AG08396 (cell line): ENCODE results near the gene NFIB.
A peak's percentile ranks its signal among the peaks of the same experiment; 100 is the strongest.

Source experiments
- DNase-seq: peaks from one replicate; pipeline ENCODE4 v3.0.0; 2012; ENCODE audit warnings: low spot score, mixed read lengths

NFIB gene

GRCh38 chr9:14278291-14278721 lies 35.6 kb downstream of the NFIB start:
- peak; percentile 14 for DNase-seq

DNA sequence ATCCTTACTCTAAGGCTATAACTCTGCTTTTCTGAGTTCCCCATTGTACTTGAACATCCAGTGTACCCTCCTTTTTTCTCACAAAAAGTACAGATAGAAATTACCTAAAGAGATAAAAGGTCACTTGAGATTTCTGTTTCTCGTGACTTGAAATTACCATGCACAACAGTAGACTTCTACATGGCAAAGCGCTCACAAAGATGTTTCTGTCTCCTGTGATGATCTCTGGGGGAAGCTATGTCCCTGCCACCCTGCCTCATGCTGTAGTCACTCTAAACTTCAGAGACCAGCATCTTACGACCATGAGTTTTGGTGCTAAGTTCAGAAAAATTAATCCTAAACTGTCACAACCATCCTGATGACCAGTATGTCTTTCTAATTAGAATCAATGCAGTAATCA lies 36.2 kb downstream of the NFIB start:
- DNase-seq = no peak

DNA sequence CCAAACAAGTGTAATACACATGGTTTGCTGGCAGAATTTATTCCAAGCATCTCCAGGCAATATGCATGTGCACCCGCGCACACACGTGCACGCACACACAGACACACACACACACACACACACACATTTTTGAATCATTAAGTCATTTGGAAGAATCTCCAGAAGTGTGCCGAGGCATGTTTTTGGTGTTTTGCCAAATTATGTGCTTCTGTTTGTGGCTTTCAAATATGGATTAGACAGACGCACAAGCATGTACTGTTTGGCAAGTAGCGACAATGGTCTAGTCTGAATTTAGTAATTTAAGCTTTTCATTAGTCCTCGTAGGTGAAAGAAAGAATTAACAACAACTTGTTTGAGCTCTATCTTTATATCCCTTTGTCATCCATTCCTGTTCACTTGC lies 36.7 kb downstream of the NFIB start:
- no peak for DNase-seq

- no peak for DNase-seq
Observed at GRCh38 chr9:14275331-14275730, 38.6 kb downstream of the NFIB start.

DNA sequence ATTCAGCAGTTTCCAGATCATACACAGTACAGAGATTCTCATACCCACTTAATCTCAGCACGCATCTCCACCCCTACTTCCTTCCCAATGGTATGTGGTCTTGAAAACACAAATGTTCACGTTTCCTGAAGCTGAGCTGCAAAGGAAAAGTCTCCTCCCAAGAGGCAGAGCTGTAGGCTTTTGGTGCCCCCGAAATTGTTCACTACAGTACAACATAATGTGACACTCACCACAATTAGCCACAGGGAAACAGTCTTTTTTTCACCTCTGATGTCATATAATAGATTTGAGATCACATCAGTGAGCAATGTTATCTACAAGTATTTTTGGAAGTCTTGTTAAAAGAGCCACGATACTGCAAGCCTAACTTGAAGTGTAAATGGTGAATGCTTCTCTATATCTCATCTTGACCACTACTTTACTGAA lies 40.2 kb downstream of the NFIB start:
- DNase-seq = no peak

DNA sequence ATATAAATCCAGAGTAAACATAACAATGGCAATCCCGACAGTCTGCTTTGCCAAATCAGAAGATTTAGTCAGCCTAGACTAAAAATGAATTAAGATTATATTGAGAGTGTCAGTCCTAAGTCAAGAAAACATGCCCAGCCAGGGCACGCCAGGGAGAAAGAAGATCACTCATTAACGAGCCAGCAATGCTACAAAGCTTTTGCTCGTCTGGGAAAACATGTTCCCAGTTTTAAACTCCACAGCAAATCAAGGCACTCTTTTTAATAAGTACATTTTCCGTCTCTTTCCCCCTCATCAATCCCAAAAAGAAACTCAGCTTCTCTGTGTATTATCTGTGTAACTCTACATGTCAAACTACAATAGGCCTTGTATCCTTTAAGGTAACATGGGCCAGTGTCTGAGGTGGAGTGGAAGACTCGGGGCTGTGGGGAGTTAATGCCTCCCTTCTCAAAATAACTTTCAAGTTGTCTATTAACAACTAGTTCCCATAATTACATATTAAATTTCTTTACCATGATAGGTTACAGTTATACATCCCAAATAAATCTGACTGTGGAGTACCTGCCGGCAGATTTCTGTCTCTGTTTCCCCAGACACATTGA lies 40.9 kb downstream of the NFIB start:
- DNase-seq = no peak

DNA sequence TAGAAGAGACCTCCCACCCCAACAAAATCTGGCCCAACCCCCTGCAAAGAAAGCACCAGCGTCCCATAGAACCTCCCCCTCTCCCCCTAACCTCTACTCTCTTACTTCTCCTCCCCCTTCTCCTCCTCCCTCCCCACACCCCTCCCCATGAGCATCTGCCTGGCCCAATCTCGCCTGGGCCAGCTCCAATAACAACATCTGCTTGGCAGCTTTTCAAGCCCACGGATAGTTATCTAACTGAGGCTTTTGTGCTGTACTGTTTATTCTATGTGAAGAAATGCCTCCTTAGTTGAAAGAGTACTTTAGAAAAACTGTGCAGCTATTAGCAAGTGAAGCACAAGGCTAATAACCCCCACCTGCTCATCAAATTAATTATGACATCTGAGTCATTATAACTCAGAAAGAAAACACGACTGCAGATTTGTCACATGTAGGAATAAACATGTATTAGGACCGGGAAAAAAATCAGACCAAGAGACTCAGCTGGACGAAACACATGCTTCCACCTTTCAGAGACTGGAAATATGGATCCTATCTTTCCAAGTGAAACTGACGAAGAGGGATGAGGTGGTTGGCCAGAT lies 42.8 kb downstream of the NFIB start:
- no peak for DNase-seq

- DNase-seq = no peak
Observed at GRCh38 chr9:14270358-14271092, 43.4 kb downstream of the NFIB start.

DNA sequence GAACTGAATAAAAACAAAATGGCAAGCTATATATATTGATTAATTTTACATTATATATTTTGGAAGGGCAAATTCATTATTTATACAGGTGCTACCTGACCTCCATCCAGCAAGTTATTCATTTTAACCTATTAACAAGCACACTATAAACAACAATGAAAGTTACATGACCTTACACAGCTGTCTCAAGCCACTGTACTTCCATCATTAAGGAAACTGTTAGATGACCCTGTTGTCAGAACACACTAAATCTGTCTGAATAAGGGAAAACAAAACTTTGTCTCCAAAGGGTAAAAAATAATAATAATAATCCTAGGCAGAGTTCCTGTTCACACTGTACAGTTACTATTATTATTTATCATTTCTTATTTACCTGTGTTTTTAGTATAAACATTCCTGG lies 44.0 kb downstream of the NFIB start:
- DNase-seq = no peak

- DNase-seq = no peak
Observed at GRCh38 chr9:14263707-14264483, 50.0 kb downstream of the NFIB start.

DNA sequence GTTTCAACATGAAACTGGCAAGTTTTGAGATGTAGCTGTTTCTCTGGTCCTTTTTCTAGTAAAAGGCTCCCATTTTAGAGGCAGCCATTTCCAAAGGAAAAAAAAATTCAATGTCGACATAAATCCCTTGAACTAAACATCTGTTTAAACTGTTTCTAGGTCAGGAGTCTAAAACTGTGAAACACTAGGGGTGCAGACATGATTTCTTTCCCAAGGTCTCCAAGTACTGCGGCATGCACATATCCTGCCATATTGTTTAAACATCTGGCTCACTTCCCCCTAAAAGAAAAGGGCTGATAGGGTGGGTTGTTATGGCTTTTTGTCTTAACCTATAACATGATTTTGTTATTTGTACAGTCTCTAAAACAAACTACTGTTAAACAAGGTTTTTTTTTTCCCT lies 51.1 kb downstream of the NFIB start:
- DNase-seq = no peak

DNA sequence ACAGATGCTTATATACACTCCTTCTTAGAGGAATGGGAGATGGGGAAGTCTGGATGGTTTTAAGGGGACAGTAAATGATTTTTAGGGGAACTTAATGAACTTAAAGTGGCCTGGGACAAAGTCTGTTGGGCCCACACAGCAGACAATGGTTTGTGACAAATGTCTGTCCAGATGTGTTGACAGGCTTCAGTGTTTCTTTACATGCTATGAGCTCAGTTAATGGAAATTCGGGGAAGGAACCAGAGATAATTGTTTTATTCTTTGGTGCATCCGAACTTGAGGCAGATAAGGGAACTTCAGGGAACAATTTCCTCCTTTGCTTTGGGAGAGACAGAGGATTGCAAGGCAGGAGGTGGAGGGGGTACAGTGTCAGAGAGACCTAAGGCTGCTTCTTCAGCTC lies 52.3 kb downstream of the NFIB start:
- no peak for DNase-seq

DNA sequence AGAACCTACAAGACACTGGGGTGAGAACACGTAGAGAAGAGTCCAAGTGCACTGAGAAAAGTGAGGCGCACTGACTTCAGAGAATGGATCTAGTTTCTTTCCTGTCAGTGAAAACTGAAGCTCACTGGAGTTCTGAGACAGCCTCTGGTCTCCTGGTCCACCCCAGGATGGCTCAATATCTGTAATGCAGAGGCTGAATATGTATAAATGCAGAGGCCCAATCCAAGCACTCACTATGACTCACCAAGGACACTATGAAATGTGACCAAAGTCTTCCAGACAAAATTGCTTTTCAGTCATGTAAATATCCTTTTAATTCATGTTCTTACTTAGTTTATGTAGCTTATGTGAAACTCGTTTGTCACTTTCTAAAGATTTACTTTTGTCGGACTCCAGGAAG lies 53.8 kb downstream of the NFIB start:
- no peak for DNase-seq

DNA sequence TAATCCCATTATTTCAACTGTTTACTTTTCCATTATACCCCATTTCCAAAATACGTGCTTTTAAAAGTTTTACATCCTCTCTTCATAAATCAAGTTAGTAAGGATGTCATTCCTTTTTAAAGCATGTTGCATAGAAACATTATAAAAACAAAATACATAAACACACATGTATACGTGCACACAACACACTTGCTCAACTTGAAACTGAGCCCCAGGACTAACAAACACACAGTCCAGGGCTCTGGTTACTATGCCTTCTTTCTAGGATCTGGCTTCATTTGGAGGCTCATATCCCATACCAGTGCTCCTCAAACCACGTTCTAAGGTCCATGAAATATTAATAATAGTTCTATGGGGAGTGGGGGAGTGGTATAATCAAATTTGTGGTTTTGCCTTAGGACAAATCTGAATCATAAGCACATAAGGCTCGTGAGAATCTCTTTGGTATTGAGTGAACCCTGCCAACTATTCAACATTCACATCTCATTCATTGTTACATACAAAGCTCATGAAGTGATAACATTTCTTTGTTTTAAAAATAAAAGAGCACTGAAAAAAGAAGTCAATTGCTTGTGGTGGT lies 55.2 kb downstream of the NFIB start:
- DNase-seq = no peak

- DNase-seq = no peak
Observed at GRCh38 chr9:14258156-14258555, 55.8 kb downstream of the NFIB start.

DNA sequence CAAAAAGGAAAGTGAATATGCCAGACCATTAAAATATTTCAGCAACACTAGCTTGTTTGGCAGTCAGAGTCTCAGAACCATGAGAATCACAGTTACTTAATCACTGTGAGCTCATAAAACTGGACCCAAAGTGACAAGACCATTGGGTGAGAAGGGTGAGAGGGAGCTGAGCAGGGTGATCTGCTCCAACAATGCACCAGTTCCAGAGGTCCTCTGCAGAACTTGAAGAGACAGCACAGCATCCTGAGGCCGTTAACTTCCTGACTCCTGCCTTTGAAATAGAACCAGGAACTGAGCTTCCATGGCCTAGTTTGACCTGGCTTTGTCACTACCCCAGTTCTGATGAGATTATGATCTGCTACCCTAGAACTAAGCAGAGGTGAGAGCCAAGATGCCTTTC lies 57.4 kb downstream of the NFIB start:
- no peak for DNase-seq

- peak; percentile 22 for DNase-seq
Observed at GRCh38 chr9:14251154-14252071, 62.5 kb downstream of the NFIB start.

- DNase-seq = no peak
Observed at GRCh38 chr9:14250794-14251153, 63.2 kb downstream of the NFIB start.

DNA sequence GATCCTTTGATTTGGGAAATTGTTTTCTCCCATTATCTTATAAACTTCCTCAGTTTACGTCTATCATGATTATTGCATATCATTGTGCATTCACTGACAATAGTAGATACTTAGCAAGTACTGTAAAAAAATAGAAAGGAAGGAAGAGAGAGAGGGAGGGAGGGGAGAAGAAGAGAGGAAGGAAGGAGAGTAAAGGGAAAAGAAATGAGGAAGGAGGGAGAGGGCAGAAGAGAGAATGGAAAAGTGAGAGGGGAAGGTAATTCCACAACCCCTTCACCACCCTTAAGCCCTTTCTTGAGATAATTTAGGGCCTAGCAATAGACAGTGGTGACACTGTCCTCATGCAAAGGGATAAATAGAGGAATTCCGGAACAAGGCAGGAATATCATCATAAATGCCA lies 64.4 kb downstream of the NFIB start:
- no peak for DNase-seq

DNA sequence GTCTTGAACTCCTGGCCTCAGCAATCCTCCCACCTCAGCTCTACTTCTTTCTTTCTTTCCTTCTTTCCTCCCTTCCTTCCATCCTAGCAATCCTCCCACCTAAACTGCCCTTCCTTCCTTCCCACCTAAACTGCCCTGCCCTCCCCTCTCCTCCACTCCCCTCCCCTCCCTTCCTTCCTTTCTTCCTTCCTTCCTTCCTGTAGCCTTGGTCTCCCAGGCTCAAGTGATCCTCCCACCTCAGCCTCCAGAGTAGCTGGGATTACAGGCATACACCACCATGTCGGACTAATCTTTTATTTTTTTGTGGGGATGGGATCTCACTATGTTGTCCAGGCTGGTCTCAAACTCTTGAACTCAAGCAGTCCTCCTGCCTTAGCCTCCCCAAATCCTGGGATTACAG lies 65.8 kb downstream of the NFIB start:
- DNase-seq = no peak

GRCh38 chr9:14247577-14247976 lies 66.4 kb downstream of the NFIB start:
- DNase-seq = no peak
